HepG2 (cell line): Measurements from ENCODE around the gene GIPC1. TPM values are rescaled to one million over a fixed set of nuclear protein-coding genes. Genes with fewer than 3 reads are reported as not detected.
A peak's percentile ranks its signal among the peaks of the same experiment; 100 is the strongest.

Source experiments
- FLYWCH1 ChIP-seq: sonication (generic); formaldehyde crosslinking; IDR thresholded peaks from 2 replicates; pipeline ENCODE4 v1.8.1; 2023; ENCODE audit warnings: mild to moderate bottlenecking, missing genetic modification reagents
- FOXJ3 ChIP-seq: sonication (generic); formaldehyde crosslinking; IDR thresholded peaks from 2 replicates; pipeline ENCODE4 v1.4.0; 2020; ENCODE audit warnings: missing genetic modification reagents, mild to moderate bottlenecking, borderline replicate concordance
- GLMP ChIP-seq: sonication (generic); formaldehyde crosslinking; IDR thresholded peaks from 2 replicates; pipeline ENCODE4 v1.9.0; 2021; ENCODE audit warnings: missing genetic modification reagents, mild to moderate bottlenecking, borderline replicate concordance
- KLF16 ChIP-seq, 2 experiments: sonication (generic) in 1 of 2; formaldehyde crosslinking in 1 of 2; IDR thresholded peaks; 2 replicates each; pipeline versions ENCODE4 v1.6.1 to v1.8.0; 2016 to 2023; ENCODE audit warnings: missing genetic modification reagents in 2 of 2, missing compliant biosample characterization in 1 of 2
- MED1 ChIP-seq: sonication (generic); formaldehyde crosslinking; IDR thresholded peaks from 2 replicates; pipeline ENCODE4 v1.4.0; 2020; ENCODE audit warnings: missing genetic modification reagents
- PAXIP1 ChIP-seq: sonication (generic); formaldehyde crosslinking; conservative IDR thresholded peaks from 2 replicates; pipeline ENCODE4 v1.4.0; 2020; ENCODE audit warnings: mild to moderate bottlenecking, missing genetic modification reagents, moderate library complexity
- PLRG1 ChIP-seq: fragments of 450-650 bp; conservative IDR thresholded peaks from 2 replicates; pipeline ENCODE4 v1.6.1; 2016
- SPEN ChIP-seq: sonication (generic); formaldehyde crosslinking; IDR thresholded peaks from 2 replicates; pipeline ENCODE4 v1.5.1; 2020; ENCODE audit warnings: low read depth, mild to moderate bottlenecking, missing genetic modification reagents
- SRSF1 ChIP-seq: fragments of 200-400 bp; formaldehyde crosslinking; optimal IDR thresholded peaks from 2 replicates; pipeline ENCODE3; 2017; ENCODE audit warnings: mild to moderate bottlenecking, low read depth, low read length, moderate library complexity
- TCF7L2 ChIP-seq: IDR thresholded peaks from 2 replicates; pipeline ENCODE4 v1.6.1; 2011; ENCODE audit warnings: mild to moderate bottlenecking, low read depth, low read length, moderate library complexity
- ZBED4 ChIP-seq: sonication (generic); formaldehyde crosslinking; IDR thresholded peaks from 2 replicates; pipeline ENCODE4 v1.4.0; 2020; ENCODE audit warnings: missing genetic modification reagents, borderline replicate concordance
- ZMYM4 ChIP-seq: sonication (generic); formaldehyde crosslinking; IDR thresholded peaks from 2 replicates; pipeline ENCODE4 v1.8.1; 2023; ENCODE audit warnings: mild to moderate bottlenecking, missing genetic modification reagents
- ZNF543 ChIP-seq: sonication (generic); formaldehyde crosslinking; IDR thresholded peaks from 2 replicates; pipeline ENCODE4 v1.4.0; 2020; ENCODE audit warnings: mild to moderate bottlenecking, missing genetic modification reagents
- ZSCAN22 ChIP-seq: sonication (generic); formaldehyde crosslinking; IDR thresholded peaks from 2 replicates; pipeline ENCODE4 v1.4.0; 2020; ENCODE audit warnings: mild to moderate bottlenecking, missing genetic modification reagents
- polyA plus RNA-seq, 8 experiments: library from polyadenylated mRNA; depleted of rRNA in 3 of 8; stranded (reverse) in 7 of 8; unstranded in 1 of 8; fragments of >200 nt; fragmentation: Illumina TruSeq in 4 of 8; extraction: Trizol in 4 of 8; gene quantifications; 2 replicates each; pipeline versions ENCODE4 v1.2.1 to v1.2.3, GENCODE V29; 2011 to 2016; ENCODE audit warnings: low read depth in 4 of 8, missing spikeins in 1 of 8, mixed read lengths in 1 of 8; ENCODE audit not compliant: insufficient read depth in 1 of 8
- total RNA-seq, 5 experiments: library from RNA; depleted of rRNA; stranded (reverse); fragments of >200 nt; fragmentation: Illumina TruSeq; extraction: Trizol; gene quantifications; 2 replicates each; pipeline ENCODE4 v1.2.3, GENCODE V29; 2016; ENCODE audit warnings: low read depth in 1 of 5
- TF ChIP-seq, protein P1 (sequence below): sonication (generic); formaldehyde crosslinking; IDR thresholded peaks from 2 replicates; pipeline ENCODE4 v1.4.0; 2020; ENCODE audit warnings: missing genetic modification reagents, mild to moderate bottlenecking, borderline replicate concordance
- TF ChIP-seq, protein P2 (sequence below): sonication (generic); formaldehyde crosslinking; conservative IDR thresholded peaks from 2 replicates; pipeline ENCODE4 v1.5.0; 2020; ENCODE audit warnings: missing genetic modification reagents

GIPC1 gene
- total and polyA plus RNA-seq, 2 of the 13 experiments (the other 11 are each of a cell fraction or from before 2014, with no cell fraction given), result 27.1 to 48.1 TPM

- TF ChIP-seq ZSCAN22 (CRISPR knock-in tag) (no peak; the same call in 1 of the 2 replicates), GLMP (CRISPR knock-in tag) (no peak), KLF16 (CRISPR knock-in tag; IDR thresholded peaks at IDR 0.05) (peak in 1 of 2 experiments; percentile 43; a peak in 1 of 4 replicates), ZMYM4 (CRISPR knock-in tag) (no peak), MED1 (CRISPR knock-in tag) (0 out of 2 replicates have a peak, but pooled peaks have one; percentile 15), SRSF1 (no peak), FLYWCH1 (no peak), PLRG1 (no peak), ZBED4 (CRISPR knock-in tag) (no peak), SPEN (CRISPR knock-in tag) (0 out of 2 replicates have a peak, but pooled peaks have one; percentile 46), FOXJ3 (CRISPR knock-in tag) (no peak), PAXIP1 (no peak), ZNF543 (CRISPR knock-in tag) (no peak), TCF7L2 (no peak)
- TF ChIP-seq, protein P1, sequence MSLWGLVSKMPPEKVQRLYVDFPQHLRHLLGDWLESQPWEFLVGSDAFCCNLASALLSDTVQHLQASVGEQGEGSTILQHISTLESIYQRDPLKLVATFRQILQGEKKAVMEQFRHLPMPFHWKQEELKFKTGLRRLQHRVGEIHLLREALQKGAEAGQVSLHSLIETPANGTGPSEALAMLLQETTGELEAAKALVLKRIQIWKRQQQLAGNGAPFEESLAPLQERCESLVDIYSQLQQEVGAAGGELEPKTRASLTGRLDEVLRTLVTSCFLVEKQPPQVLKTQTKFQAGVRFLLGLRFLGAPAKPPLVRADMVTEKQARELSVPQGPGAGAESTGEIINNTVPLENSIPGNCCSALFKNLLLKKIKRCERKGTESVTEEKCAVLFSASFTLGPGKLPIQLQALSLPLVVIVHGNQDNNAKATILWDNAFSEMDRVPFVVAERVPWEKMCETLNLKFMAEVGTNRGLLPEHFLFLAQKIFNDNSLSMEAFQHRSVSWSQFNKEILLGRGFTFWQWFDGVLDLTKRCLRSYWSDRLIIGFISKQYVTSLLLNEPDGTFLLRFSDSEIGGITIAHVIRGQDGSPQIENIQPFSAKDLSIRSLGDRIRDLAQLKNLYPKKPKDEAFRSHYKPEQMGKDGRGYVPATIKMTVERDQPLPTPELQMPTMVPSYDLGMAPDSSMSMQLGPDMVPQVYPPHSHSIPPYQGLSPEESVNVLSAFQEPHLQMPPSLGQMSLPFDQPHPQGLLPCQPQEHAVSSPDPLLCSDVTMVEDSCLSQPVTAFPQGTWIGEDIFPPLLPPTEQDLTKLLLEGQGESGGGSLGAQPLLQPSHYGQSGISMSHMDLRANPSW (CRISPR knock-in tag), result no peak
- TF ChIP-seq, protein P2, sequence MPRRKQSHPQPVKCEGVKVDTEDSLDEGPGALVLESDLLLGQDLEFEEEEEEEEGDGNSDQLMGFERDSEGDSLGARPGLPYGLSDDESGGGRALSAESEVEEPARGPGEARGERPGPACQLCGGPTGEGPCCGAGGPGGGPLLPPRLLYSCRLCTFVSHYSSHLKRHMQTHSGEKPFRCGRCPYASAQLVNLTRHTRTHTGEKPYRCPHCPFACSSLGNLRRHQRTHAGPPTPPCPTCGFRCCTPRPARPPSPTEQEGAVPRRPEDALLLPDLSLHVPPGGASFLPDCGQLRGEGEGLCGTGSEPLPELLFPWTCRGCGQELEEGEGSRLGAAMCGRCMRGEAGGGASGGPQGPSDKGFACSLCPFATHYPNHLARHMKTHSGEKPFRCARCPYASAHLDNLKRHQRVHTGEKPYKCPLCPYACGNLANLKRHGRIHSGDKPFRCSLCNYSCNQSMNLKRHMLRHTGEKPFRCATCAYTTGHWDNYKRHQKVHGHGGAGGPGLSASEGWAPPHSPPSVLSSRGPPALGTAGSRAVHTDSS, result no peak
These were observed 21.0 kb upstream of the GIPC1 start (continued) for GRCh38 chr19:14516746-14517438.
